Stimulated activated naive CD8-positive, alpha-beta T cell treated with anti-CD3 and anti-CD28 coated beads, Interleukin-15, Interleukin-2, amounts not matched to agents 100 ng/mL and 50 ng/mL, for 24 hours (primary cell): ENCODE results near the gene METTL27.
"Not testable (repeated sequence)": the region's sequence is repeated elsewhere in the genome, so short reads cannot be mapped to it uniquely, and the experiment has no call there.

ENCODE experiments used
- H3K27ac Mint-ChIP-seq: one replicate; pipeline ENCODE4 v1.8.0; 2021; ENCODE audit warnings: mild to moderate bottlenecking, mixed read lengths
- H3K27me3 Mint-ChIP-seq: one replicate; pipeline ENCODE4 v1.8.0; 2021; ENCODE audit warnings: mixed read lengths
- H3K36me3 Mint-ChIP-seq: one replicate; pipeline ENCODE4 v1.8.0; 2021; ENCODE audit warnings: low read depth, mixed read lengths
- H3K4me1 Mint-ChIP-seq: one replicate; pipeline ENCODE4 v1.8.0; 2021; ENCODE audit warnings: low read depth, mixed read lengths
- H3K4me3 Mint-ChIP-seq: one replicate; pipeline ENCODE4 v1.8.0; 2021; ENCODE audit warnings: mild to moderate bottlenecking, mixed read lengths
- H3K9me3 Mint-ChIP-seq: one replicate; pipeline ENCODE4 v1.8.0; 2021; ENCODE audit warnings: mixed read lengths

METTL27 gene

DNA sequence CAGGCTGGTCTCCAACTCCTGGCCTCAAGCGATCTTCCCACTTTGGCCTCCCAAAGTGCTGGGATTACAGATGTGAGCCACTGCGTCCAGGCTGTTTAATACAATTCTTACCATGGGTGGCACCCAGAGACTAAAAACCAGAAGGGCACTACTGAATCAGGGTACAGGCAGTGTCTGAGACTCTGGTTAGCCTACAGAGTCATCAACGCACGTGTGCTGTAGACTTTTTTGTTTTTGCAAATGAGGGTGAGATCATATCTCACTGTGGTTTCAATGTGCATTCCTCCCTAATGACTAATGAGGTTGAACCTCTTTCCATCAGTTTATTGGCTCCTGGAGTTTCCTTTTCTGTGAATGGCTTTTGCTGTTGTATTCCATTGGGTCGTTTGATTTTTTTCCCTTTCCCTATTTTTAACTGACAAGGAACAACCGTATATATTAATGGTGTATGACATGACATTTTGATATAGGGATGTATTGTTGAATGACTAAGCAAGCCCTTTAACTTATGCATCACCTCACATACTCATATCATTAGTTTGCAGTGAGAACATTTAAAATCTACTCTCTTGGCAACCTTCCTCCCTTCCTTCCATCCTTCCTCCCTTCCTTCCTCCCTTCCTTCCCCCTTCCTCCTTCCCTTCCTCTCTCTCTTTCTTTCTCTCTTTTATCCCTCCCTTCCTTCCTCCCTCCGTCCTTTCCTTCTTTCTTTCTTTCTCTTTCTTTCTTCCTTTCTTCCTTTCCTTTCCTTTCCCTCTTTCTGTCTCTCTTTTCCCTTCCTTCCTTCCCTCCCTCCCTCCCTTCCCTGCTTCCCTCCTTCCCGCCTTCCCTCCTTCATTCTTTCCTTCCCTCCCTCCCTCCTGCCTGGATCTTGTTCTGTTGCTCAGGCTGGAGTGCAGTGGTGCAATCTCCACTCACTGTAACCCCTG, 9.4 kb upstream of the METTL27 start:
- Mint-ChIP-seq H3K9me3 (no peaks in the 10 kb centered on the region), H3K4me1 (peaks cover 43% of the 10 kb centered on the region), H3K27me3 (peaks cover 18% of the 10 kb centered on the region), H3K4me3 (no peak overlapping the region), H3K27ac (peak overlapping the region; percentile 71), H3K36me3 (no peaks in the 10 kb centered on the region)

GRCh38 chr7:73850781-73851207, 8.5 kb upstream of the METTL27 start:
- no peak overlapping the region for H3K27ac Mint-ChIP-seq
- H3K27me3 Mint-ChIP-seq: peaks cover 16% of the 10 kb centered on the region
- peaks cover 47% of the 10 kb centered on the region for H3K4me1 Mint-ChIP-seq
- no peak overlapping the region for H3K4me3 Mint-ChIP-seq
- H3K9me3 Mint-ChIP-seq: no peaks in the 10 kb centered on the region
- H3K36me3 Mint-ChIP-seq: no peaks in the 10 kb centered on the region

GRCh38 chr7:73847941-73848723, 5.8 kb upstream of the METTL27 start:
- H3K27ac Mint-ChIP-seq: no peak overlapping the region
- no peaks in the 10 kb centered on the region for H3K36me3 Mint-ChIP-seq
- H3K9me3 Mint-ChIP-seq: no peaks in the 10 kb centered on the region
- no peak overlapping the region for H3K4me3 Mint-ChIP-seq
- peaks cover 53% of the 10 kb centered on the region for H3K4me1 Mint-ChIP-seq
- no peaks in the 10 kb centered on the region for H3K27me3 Mint-ChIP-seq

DNA sequence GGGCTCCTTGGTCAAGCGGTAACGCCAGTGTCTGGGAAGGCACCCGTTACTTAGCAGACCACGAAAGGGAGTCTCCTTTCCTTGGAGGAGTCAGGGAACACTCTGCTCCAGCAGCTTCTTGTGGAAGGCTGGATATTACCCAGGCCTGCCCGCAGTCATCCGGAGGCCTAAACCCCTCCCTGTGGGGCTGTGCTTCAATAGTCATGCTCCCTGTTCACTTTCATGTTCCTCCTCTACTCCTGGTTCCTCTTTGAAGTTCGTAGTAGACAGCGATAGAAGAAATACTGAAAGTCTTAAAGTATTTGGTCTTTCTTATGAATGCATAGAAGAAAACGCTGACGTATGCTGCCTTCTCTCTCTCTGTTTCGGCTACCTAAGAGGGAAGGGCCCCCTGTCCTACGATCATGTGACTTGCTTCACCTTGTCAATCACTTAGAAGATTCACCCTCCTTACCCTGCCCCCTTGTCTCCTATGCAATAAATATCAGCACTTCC, 3.4 kb upstream of the METTL27 start:
- not testable (repeated sequence) for H3K4me3 Mint-ChIP-seq, H3K36me3 Mint-ChIP-seq, H3K27ac Mint-ChIP-seq, H3K27me3 Mint-ChIP-seq, H3K9me3 Mint-ChIP-seq
- H3K4me1 Mint-ChIP-seq: peaks cover 40% of the 10 kb centered on the region

DNA sequence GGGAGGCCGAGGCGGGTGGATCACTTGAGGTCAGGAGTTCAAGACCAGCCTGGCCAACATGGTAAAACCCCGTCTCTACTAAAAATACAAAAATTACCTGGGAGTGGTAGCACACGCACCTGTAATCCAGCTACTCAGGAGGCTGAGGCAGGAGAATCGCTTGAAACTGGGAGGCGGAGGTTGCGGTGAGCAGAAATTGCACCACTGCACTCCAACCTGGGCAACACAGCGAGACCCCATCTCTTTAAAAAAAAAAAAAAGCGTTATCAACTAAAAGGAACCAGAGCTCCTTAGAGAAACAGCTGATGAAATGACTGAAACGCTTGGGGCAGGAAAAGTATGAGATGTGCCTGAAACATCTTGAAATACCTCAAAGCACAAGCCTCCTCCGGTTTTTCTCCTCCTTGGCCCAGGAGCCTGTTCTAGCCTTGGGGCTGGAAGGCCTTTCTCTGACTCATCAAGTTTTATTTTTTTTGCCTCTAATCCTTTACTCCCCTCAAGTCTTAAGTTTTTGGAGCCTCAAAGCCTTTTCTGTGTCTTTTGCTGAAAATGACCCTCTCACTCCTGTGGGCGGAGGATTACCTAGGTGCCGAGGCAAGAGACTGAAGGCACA, 2.6 kb upstream of the METTL27 start:
- H3K4me1 Mint-ChIP-seq: peaks cover 34% of the 10 kb centered on the region
- H3K27ac Mint-ChIP-seq: no peak overlapping the region
- no peaks in the 10 kb centered on the region for H3K36me3 Mint-ChIP-seq
- no peaks in the 10 kb centered on the region for H3K9me3 Mint-ChIP-seq
- no peaks in the 10 kb centered on the region for H3K27me3 Mint-ChIP-seq
- H3K4me3 Mint-ChIP-seq: no peak overlapping the region

GRCh38 chr7:73844131-73844547, 1.8 kb upstream of the METTL27 start:
- Mint-ChIP-seq H3K9me3 (no peaks in the 10 kb centered on the region), H3K4me1 (peaks cover 26% of the 10 kb centered on the region), H3K27me3 (no peaks in the 10 kb centered on the region), H3K27ac (no peak overlapping the region), H3K36me3 (no peaks in the 10 kb centered on the region), H3K4me3 (no peak overlapping the region)

GRCh38 chr7:73841689-73842066, 638 bp downstream of the METTL27 start:
- H3K27me3 Mint-ChIP-seq: no peaks in the 10 kb centered on the region
- H3K4me1 Mint-ChIP-seq: peaks cover 23% of the 10 kb centered on the region
- H3K27ac Mint-ChIP-seq: no peak overlapping the region
- H3K4me3 Mint-ChIP-seq: peak overlapping the region; percentile 76
- no peaks in the 10 kb centered on the region for H3K36me3 Mint-ChIP-seq
- no peaks in the 10 kb centered on the region for H3K9me3 Mint-ChIP-seq

GRCh38 chr7:73840715-73841379, 1.5 kb downstream of the METTL27 start:
- no peaks in the 10 kb centered on the region for H3K9me3 Mint-ChIP-seq
- H3K27ac Mint-ChIP-seq: no peak overlapping the region
- H3K27me3 Mint-ChIP-seq: no peaks in the 10 kb centered on the region
- no peaks in the 10 kb centered on the region for H3K36me3 Mint-ChIP-seq
- peaks cover 19% of the 10 kb centered on the region for H3K4me1 Mint-ChIP-seq
- peak overlapping the region; percentile 26 for H3K4me3 Mint-ChIP-seq

- H3K4me3 Mint-ChIP-seq: no peak overlapping the region
- no peak overlapping the region for H3K27ac Mint-ChIP-seq
- peaks cover 18% of the 10 kb centered on the region for H3K4me1 Mint-ChIP-seq
These were observed 2.3 kb downstream of the METTL27 start for GRCh38 chr7:73839743-73840714.

DNA sequence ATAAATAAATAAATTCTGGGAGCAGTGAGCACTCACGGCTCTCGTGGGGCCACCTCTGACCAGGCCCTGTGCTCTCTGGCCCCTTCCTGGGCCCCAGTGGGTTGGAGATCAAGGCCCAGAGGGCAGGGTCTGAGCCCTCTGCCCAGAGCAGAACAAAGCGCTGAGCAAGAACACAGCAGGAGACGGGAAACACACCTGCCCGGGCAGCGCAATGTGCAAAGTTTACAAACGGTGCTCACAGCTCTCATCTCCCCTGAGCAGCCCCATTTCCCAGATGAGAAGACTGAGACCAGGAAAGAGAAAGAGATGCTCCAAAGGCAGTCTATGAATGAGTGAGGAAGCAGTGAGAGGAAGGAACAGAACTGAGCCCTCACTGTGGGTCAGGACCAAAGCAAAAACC, 3.0 kb downstream of the METTL27 start:
- no peaks in the 10 kb centered on the region for H3K27me3 Mint-ChIP-seq
- no peak overlapping the region for H3K27ac Mint-ChIP-seq
- H3K4me1 Mint-ChIP-seq: peaks cover 13% of the 10 kb centered on the region
- no peak overlapping the region for H3K4me3 Mint-ChIP-seq
- H3K9me3 Mint-ChIP-seq: no peaks in the 10 kb centered on the region
- no peaks in the 10 kb centered on the region for H3K36me3 Mint-ChIP-seq

More at GRCh38 chr7:73839743-73840714, 2.3 kb downstream of the METTL27 start:
- Mint-ChIP-seq H3K27me3 (no peaks in the 10 kb centered on the region), H3K36me3 (no peaks in the 10 kb centered on the region), H3K9me3 (no peaks in the 10 kb centered on the region)

- peaks cover 6% of the 10 kb centered on the region for H3K4me1 Mint-ChIP-seq
- H3K4me3 Mint-ChIP-seq: no peak overlapping the region
- H3K27ac Mint-ChIP-seq: no peak overlapping the region
- no peaks in the 10 kb centered on the region for H3K27me3 Mint-ChIP-seq
- no peaks in the 10 kb centered on the region for H3K36me3 Mint-ChIP-seq
- no peaks in the 10 kb centered on the region for H3K9me3 Mint-ChIP-seq
These were observed 3.7 kb downstream of the METTL27 start for GRCh38 chr7:73838642-73839041.

DNA sequence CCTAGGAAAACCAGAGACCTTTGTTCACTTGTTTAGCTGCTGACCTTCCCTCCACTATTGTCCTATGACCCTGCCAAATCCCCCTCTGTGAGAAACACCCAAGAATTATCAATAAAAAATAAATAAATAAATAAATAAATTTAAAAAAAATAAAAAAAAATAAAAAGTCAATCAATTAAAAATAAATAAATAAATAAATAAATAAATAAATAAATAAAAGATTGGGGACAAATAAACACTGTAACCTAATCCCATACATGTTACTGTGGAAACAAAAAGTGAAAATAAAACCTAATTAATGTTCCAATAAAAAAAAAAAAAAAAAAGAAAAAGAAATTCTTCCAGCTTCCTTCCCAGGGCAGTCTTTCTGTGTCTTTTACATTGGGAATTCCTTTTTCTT, 5.1 kb downstream of the METTL27 start:
- H3K4me1 Mint-ChIP-seq, H3K4me3 Mint-ChIP-seq, H3K9me3 Mint-ChIP-seq, H3K36me3 Mint-ChIP-seq, H3K27ac Mint-ChIP-seq, H3K27me3 Mint-ChIP-seq: not testable (repeated sequence)

DNA sequence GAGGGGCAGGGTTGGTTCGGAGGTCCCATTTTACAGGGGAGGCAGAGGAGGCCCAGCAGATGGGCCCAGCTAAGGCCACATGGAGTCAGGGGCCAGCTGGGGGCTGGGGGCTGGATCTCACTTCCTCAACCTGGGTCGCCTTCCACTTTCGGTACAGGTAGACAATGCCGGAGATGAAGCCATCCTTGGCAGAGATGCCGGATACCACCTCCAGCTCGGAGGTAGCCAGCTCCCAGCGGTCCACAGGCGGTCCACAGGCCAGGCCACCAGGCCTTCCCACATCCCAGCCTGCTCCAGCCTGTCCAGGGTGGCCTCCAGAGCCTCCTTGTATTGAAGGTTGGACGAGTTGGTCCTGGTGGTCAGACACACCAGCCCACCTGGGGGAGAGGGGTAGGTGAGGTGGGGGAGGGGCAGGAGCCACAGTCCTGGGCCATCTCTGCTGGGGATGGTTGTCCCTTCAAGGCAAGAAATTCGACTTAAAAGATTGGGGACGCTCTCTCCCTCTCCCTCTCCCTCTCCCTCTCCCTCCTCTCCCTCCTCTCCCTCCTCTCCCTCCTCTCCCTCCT, 7.6 kb downstream of the METTL27 start:
- Mint-ChIP-seq H3K27me3 (peaks cover 4% of the 10 kb centered on the region), H3K9me3 (no peaks in the 10 kb centered on the region), H3K4me1 (peaks cover 1% of the 10 kb centered on the region), H3K27ac (no peak overlapping the region), H3K36me3 (no peaks in the 10 kb centered on the region), H3K4me3 (no peak overlapping the region)
